HS-5 (cell line): Measurements from ENCODE around the gene CYRIA.

Experiments used
- DNase-seq: peaks from one replicate; pipeline ENCODE4 v3.0.0-alpha.2; 2012; ENCODE audit warnings: low read depth

CYRIA gene

DNA sequence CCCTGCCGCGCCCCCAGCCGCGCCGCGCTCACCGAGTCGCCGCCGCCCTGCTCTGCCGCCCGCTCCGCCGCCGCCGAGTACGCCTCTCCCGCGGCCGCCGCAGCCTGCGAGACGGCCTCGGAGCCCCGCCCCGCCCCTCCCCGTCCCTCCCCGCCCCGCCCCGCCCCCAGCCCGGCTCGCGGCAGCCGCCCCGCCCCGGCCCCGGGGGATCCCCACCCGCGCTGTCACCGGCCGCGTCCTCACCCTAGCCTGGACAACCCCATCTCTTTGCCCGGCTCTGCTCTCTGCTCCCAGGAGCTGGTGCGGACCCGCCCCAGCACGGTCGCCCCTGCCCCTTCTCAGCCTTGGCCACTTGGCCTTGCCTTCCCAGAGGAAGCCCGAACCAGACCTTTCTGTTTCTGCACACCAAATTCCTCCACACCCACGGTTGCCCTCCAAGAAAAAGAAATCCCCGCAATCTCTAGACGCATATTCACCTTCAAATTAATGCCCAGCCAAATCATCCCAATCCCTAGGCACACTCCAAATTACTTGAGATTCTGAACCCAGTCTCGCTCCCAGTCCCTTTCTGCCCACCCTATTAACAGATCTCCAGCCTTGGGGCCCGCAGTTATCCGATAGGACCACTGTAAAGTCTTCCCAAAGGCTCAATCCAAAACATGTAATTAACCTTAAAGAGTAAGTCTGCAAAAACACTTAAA is at the start of gene CYRIA:
Gene CYRIA (minus strand): TSS at position 87 of the 701 bp plus-strand sequence. CDS start 77,715 bp downstream, outside the sequence.
- DNase-seq: no peak

DNA sequence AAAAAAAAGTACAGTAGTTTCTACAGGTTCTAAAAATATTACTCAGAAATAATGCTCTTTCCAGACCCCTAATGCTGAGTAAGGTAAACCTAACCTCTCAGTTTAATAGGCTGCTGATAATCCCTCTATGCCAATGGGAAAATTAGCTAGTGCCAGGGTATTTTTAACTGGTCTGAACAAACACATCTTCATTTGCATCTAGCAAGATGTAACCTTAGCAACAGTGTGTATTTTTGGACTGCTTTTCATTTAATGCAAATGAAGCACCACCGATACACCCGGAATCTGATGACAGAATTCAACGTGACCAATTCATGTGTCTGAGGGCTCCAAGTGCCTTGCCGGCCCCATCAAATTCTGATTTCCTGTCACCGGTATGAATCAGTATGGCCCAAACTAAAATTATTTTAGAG is 47.4 kb upstream of the CYRIA start:
- no peak for DNase-seq

DNA sequence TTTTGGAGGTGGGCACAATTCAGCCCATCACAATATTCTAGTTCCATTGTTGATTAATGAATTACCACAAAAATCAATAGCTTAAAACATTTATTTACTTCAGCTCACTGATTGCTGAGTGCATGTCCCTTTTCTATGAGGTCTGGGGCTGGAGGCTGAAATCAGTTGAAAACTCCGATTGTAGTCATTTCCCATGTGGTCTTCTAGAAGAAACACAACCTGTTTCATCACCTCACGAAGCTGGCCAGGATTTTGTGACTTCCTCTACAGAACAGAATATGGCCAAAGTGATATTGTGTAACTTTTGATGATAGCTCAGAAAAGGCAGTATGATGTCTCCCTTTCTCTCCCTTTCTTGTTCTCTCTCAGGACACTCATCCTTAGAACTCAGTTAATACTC is 44.1 kb upstream of the CYRIA start:
- no peak for DNase-seq

- DNase-seq: no peak
Observed at GRCh38 chr2:16708173-16708572, 42.5 kb upstream of the CYRIA start.

DNA sequence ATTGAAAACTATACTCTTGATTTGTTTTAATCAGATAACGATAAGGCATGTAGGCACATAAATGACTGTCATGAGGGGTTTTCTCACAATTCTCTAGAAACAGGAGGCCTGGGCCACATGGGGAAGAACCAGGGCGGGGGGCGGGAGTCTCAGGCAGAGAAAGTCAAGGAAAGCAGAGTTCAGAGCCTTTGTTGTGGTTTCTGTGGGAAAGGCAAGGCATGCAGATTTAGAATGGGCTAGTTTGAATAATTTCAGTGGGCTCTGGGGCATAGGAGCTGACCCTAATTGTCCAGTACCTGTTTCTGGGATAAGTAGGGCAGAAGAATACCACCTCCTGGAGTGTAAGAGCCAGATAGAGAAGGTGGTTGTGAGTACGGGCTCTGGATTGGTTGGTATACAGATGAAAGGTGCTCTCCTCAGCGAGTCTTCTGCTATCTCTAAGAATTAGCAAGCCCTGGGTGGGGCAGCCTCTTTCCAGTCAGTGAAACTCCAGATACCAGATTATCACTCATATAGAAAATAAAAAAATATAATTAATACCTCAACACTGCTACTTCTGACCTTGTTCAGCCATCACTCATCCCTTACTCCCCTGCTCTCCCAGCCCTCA is 41.5 kb upstream of the CYRIA start:
- DNase-seq: no peak

DNA sequence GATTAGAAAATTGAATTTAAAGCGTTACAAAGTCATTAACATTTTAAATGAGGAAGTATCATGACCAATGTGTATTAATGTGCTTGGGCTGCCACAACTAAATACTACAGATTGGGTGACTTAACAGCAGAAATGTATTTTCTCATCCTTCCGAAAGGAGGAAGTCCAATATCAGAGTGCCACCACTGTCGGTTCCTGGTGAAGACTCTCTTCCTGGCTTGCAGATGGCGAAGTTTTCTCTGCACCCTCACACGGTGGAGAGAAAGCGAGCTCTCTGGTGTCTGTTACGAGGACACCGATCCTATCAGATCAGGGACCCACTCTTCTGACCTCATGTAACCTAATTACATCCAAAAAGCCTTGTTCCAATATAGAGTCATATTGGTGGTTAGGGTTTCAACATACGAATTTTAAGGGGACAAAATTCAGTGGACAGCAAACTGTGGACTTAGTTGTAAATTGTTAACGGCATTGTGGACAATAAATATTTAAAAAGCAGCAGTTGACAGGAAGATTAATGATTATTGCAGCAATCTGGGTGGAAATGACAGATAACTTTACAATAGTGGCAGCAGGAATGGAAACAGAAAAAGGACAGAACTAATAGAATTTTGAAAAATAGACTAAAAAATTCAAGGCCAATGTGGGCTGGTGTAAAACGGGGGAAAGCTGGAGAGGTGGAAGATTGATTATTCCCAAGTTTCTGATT is 35.1 kb upstream of the CYRIA start:
- no peak for DNase-seq

DNA sequence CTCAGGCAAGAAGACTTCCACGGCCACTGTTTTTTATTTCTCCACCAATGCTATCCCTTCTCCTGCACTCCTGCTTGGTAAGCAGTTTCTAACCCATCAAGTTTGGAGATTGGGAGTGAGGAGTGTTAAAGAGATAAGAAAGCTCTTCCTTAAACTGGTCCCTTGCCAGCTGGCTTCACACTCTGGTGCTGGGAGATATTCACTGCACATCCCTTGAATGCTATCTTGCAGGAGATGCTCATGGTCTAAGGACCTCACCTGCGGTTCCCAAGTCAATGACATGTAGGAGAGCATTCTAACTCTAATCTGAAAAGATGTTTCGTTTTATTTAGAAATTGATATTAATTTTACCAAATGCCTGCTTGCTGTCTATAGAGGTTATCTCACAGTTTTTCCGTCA is 28.2 kb upstream of the CYRIA start:
- no peak for DNase-seq

GRCh38 chr2:16691261-16691660 is 25.6 kb upstream of the CYRIA start:
- no peak for DNase-seq

DNA sequence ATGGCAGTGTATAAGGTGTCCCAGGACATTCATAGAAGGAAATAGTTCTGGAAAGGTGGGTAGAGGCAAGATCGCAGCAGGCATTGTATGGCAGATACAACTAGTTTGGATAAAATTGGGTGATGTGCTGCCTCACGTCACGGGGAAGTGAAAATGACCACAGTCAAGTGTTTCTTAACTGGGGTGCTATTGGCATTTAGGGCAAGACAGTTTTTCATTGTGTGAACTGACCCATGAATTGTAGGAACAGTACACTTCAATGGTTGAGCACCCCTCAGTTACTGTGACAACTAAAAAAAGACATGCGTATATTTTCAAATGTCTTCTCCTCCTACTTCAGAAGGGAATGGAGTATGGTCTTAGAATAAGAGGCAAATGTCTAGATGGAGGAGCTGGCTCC is 22.3 kb upstream of the CYRIA start:
- no peak for DNase-seq

DNA sequence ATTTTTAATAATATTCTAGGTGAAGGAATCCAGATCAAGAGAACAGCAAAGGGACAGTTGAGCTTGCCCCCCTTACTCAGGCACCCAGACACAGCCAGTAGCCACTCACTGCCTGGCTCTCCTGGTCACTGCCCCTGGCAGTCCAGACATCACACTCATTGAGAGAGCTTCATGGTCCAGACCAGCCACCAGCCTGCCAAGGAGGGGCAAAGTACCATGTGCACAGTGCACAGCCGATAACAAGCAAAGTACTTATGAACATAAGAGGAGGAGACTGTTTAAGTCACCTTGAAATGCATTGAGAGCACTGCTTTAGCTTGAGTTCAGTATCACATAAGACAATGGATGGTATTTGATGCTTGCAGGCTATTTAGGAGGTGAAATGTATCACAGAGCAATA is 21.6 kb upstream of the CYRIA start:
- no peak for DNase-seq

DNA sequence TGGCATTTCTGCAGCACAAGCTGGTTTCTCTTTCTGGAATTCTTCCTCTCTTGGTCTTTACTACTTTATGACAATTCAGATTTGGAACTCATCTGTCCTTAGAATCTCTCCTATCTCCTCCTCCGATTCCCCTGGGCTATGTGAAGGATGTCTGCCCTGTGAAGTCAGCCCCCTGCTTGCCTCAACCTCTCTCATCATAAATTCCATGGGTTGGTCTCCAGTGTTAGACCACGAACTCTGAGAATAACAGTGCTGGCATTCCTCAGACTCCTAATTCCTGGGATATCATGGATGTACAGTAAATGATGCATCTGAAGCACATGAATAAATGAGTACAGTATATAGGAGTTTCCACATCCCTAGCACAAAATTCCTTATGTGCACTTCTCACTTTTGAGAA is 21.0 kb upstream of the CYRIA start:
- DNase-seq: no peak

DNA sequence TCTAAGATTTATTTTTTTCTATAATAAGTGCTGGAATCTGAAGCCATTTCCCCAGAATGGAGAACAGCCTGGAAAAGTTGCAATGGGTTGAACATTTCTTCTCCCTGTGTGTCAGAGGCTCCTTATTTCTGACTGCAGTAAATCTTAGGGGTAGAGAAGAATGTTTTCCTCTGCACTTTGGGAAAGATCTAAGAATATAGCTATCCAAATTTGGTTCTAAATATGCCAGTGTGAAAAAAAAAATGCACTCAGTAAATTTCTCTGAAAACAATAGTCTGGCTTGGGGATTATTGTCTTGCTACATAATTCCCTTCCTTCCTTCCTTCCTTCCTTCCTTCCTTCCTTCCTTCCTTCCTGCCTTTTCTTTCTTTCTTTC is 19.7 kb upstream of the CYRIA start:
- no peak for DNase-seq

- DNase-seq: no peak
Observed at GRCh38 chr2:16684676-16685339, 19.2 kb upstream of the CYRIA start.

DNA sequence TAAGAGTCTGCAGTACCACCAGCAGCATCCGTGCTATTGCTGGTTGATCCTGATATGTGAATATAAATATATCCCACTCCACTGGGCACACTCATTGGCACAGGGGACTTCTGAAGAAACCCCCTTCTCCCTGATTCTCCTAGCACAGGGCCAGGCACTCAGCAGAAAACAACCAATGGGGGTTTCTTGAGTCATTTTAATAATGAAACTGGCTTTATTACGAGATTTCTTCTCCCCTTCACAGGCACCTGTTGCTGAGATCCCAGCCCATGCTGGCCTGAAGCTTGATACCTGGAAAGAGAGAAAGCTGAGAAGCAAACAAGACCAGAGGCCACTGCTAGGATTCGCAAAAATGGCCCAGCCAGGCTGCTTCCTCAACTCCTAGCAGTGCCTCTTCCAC is 17.9 kb upstream of the CYRIA start:
- DNase-seq: no peak

DNA sequence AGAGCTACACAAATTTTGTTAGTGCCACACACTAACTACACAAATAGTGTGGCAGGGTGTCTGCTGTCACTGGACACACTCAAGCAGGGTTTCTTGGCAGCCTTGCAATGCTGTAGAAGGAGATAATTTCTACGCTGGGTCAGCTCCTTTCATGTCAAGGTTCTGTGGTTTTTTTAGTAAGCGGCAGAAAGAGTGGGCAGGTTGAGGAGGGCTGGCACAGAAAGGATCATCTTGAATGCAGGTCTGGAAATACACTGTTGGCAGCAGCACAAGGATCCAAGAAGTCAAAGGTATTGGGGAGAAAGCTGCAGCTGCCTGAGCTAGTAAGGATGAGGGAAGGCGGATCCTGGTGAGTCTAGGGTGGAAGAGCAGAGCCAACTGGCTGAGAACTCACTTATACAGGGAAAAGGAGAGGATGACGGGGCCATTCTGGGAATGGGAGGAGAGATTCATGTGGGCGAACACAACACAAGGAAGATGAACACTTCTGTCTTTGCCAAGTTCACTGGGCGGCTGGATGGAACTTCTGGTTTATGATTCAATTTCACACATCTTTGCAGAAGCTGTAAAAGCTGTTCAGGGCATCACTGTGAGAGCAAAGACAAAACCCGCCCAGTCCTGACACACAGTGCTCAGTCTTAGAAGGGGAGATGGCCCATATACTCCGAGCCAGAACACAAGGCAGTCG is 16.9 kb upstream of the CYRIA start:
- no peak for DNase-seq

DNA sequence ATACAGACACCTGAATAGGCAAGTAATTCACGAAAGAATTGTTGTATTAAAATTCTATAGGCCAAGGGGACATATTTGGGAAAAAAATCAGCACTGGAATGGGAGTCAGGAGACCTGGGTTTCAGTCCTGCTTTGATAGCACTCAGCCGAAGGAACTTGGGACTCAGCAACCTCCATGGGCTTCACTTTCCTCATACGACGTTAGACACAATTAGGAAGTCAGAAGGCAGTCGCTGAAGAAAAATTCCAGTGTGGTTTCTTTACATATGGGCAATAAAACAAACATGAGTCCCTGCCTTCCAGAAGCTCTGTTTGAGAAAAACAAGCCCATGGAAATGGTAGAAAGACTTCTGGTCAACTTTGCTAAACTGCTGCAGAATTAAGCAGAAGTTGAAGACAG is 15.1 kb upstream of the CYRIA start:
- DNase-seq: no peak

DNA sequence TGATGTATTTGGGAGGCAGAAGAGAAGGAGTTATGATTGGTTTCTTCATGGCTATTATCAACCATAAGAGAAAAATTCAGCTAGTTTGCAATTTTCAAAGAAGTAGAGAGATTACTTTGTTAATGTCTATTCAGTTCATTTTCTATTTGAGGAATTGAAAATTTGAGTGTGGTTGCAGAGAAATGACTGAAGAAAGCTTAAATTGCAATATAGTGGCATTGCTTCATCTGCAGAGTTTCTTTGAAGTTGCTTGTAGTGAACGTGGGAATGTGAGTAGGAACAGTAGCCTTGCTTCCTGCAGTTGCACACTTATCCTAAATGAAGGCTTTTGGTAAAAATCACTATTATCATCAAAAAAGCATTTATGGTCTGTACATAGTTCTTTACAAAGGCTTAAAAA is 14.7 kb upstream of the CYRIA start:
- no peak for DNase-seq

GRCh38 chr2:16678964-16679363 is 13.3 kb upstream of the CYRIA start:
- no peak for DNase-seq

- no peak for DNase-seq
Observed at GRCh38 chr2:16677875-16678274, 12.2 kb upstream of the CYRIA start.

GRCh38 chr2:16675781-16676180 is 10.1 kb upstream of the CYRIA start:
- no peak for DNase-seq

DNA sequence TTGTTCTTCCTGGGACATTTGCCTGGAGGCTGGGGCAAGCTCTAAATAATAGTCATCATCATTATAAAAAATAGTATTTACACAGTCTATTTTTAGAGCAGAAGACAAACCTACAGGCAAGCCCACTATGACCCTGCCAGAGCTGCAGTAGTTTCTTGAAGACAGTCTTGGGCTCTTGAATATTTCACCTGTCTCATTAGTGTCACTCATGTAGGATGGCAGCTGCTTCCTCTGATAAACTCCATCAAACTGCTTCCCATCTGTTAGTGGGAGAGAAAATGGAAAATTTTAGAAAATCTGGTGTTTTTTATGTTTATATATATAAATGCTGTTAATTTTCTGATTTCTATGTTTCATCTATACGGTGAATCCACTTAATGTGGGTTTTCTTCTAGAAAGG is 8.5 kb upstream of the CYRIA start:
- DNase-seq: no peak

- DNase-seq: no peak
Observed at GRCh38 chr2:16671760-16672159, 6.1 kb upstream of the CYRIA start.
